NCI-H2196 (cell line): ENCODE results near the gene NOP58.
A peak's percentile ranks its signal among the peaks of the same experiment; 100 is the strongest.
"Not testable (repeated sequence)": the region's sequence is repeated elsewhere in the genome, so short reads cannot be mapped to it uniquely, and the experiment has no call there.

Experiments
- DNase-seq: peaks from one replicate; lab custom pipeline; 2025; ENCODE audit not compliant: unreplicated experiment; lab: John Stamatoyannopoulos, UW

The NOP58 gene

DNA sequence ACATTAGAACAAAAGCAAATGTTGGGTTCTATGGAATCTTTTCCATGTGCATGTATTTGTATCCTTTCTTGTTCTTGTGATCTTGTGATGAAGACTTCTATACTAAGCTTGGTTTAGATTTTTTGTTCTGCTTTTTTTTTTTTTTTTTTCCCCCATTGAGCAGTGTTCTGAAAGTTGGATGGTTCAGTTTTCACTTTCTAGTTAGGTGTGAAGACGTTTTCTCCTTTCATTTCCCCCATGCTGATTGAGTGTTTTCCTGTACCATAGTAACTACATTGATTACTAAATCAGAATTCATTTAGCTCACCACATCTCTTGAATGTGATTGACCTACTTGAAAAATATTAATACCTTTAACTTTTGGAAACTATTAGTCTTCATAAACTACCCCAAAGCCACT is 34.1 kb downstream of the NOP58 start:
- DNase-seq, result no peak

DNA sequence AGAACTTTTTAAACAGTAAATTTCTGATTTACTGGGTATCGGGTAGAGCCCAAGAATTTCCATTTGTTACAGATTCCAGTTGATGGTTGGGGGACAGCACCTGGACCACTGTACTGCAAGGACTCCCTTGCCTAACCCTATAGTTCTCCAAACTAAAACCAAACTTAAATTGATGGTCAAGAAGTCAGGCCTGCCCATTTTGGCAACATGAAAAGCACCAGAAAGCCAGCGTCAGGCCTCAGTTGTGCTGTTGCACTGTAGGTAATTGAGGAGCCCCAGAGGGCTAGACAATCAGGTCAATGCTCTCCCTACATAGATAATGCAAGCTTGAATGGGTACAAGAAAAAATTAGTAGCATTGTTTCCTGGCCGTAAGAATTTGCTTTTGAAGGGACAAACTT is 40.5 kb downstream of the NOP58 start:
- no peak for DNase-seq

DNA sequence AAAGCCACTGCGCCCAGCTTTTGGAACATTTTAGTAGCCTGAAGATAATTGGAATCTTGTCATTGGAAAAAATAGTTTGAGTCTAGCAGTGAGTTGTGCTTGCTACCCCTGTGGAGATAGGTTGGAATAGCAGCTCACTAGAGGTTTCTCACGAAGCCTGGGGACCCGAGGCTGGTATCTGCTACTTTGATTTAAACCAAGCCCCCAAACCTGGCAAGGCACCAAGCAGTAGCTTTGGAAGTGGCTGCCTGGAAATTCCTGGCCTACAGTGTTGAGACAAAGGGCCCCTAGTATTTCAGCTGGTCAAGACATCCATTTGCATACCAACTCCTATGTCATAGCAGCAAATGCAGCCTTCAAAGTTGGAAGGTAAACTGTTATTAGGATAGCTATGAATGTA is 42.1 kb downstream of the NOP58 start:
- no peak for DNase-seq

DNA sequence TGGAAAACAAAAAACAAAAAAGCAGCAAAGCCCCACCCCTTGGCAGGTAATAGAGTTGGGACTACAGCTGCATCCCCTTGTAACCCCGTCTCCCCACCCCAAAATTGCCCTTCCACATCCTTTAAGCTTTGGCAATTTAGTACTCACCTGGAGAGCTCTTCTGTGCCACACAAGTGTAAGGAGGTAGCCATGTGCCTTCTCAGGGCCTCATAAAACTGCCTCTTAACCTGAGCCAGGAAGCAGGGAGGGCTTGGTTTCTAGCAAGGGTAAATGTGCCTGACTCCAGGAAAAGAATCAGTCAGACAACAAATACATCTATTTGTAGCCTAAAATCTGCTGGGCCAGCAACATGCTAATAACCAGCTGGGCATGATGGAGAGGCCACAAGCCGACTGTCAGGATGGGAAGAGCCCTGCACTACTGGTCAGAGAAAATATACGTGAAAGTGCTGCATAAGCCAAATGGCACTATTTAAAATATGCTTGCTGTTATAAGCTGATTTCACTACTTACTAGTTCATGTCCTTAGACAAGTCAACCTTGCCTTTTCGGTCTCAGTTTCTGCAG is 46.3 kb downstream of the NOP58 start:
- DNase-seq, result no peak

DNA sequence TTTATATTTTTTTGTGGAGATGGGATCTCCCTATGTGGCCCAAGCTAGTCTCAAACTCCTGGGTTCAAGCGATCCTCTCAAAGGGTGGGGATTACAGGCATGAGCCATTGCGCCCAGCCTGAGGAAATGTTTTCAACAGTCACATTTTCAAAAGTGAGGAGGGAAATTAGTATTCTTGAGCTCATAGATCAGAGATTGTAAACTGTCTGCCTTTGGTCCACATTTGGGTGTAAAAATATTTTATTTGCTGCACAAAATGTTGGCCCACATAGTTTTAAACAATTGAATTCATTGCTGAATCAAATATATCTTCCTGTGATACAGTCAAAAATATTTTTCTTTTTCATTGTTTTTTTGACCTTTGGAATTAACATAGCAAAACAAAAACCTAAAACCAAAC is 48.6 kb downstream of the NOP58 start:
- DNase-seq, result no peak

DNA sequence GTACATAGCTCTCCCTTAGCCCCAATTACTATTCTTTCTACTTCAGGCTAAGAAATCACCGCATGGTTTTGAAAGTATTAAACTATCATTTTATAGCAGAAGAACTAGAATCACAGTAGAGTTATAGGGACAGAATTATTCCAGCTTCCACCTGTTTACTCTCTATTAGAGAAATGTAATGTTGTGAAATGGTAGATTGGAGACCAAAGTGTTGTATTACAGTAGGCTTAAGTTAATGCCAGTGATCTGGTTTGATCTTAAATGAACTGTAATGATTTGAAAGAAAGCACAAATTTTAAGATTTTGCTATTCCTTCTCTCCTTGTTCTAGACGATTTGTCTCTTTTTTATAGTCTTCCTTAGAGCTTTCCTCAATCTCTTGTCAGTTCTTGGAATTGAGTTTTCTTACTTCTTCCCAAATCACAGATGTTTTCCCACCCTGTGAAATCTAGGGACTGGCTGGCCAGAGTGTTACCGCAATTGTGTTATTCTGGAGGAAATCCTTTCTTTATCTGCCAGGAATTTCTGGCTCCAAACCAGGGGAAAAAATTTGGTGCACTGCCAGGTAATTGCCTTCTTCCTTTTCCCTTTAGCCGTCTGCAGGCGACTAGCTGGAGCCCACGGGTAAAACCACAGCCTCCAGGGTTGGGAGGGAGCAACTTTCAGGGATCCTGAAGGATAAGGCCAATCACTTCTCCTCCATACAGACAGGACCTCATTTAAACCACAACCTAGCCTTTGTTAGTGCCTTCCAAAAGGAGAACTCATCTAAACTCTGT is 51.7 kb downstream of the NOP58 start:
- DNase-seq, result peak; percentile 67

DNA sequence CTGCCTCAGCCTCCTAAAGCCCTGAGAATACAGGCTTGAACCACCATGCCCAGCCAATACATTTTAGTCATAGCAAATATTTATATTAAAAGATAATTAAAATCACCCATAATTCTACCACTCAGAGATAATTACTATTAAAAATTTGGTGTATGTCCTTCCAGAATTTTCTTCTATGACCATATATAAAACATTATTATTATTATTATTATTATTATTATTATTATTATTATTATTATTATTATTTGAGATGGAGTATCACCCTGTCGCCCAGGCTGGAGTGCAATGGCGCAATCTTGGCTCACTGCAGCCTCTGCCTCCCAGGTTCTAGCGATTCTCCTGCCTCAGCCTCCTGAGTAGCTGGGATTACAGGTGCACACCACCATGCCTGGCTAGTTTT is 54.8 kb downstream of the NOP58 start:
- not testable (repeated sequence) for DNase-seq

DNA sequence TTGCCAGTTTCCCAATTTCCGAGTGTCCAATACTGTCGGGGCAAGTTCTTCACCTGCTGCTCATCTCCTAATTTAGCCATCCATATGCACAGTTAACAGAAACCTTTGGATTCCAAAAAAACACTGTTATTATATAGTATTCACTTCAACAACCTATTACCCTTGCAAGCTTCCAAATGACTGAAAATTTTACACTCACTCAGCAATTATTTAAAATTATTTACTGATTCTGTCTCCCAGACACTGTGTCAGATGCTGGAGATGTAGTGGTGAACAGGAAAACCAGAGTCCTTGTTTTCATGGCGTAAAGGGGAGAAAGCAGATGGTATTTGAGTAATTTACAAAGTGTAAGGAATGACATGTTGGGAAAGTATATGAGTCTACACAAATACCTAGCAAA is 56.9 kb downstream of the NOP58 start:
- no peak for DNase-seq

DNA sequence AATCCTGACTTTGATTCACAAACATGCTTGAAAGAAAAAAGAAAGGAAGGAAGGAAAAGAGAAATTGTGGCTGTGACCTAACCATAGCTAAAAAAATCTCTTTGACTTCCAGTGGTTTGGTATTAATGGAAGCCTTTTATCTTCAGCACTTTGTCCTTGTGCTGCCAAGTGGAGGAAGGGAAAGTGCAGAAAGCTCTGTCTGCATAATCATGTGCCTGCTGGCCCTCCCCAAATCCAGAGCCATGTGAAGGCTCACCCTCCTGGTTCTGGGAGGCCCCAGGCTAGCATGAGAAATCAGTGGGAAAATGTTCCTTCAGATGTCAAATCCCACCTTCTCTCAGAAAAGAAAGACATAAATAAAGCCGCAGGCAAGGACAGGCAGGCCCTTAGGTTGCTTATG is 62.3 kb downstream of the NOP58 start:
- no peak for DNase-seq

DNA sequence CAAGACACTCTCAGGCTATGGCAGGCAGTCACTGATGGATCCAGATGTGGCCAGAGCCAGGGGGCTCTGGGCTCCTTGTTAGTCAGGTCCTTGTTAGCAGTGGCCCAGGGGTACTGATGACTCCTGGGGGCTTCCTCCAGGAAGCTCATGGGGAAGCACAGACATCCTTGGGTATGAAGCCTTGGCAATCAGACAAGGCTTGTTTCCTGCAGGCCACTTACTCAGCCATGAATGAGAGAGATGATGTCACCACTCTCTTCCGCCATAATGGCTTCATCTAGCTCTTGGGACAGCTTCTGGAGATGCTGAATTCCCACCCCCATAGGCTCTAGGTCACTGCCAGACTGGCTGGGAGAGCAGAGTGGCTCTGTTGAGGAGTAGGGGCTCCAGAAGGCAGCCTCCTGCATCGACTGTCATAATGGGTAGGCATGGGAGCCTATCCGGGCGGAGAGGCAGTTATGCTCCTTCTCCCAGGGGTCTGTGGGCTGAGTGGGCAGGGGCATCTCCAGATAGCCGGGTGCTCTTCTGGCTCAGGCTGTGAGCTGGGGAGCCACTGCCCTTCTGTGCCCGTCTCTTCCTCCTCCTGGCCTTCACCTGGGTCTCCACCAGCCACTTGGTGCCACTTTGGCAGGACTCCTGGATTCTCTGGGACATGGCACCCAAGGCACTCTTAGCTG is 70.4 kb downstream of the NOP58 start:
- no peak for DNase-seq

DNA sequence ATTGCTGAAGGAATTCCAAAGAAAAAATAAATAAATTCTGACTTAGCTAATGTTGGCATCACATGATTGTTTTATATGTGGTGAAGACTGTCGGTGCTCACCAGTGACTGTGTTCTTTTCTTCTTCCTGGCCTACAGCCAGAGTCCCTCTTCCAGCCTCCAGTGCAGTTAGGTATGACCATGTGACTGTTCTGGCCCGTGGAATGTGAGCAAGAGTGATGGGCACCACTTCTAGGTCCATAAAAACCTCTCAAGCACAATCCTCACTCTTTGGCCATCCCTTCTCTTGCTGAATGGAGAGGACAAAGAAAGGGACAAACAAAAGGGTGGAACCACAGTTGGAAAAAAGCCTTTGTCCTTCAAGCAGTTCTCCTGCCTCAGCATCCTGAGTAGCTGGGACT is 71.6 kb downstream of the NOP58 start:
- no peak for DNase-seq

DNA sequence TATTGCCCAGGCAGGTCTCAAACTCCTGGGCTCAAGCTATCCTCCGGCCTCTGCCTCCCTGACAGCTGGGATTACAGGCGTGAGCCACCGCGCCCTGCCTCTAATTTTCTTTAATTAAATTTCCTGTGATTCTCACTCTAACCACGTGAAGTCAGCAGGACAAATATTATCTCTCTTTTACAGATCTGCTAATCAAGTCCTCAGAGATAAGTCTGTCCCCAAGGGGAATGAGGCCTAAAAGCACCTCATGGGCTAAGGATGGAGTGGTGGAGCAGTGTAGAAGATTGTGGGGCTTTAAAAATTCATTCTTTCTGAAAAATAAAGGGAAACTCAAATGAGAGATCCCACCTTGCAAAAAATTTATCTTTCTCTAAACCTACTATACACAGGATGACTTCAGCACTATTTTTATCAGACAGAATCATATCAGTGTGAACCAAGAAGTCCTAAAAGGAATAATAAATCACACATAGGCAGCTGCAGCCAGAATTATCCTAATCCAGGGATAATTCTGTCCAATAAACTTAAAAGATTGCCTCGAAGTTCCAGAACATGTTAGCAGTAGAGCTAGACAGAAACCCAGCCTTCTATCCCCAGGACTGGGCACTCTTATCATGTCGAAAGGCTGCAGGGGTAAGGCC is 72.3 kb downstream of the NOP58 start:
- no peak for DNase-seq

DNA sequence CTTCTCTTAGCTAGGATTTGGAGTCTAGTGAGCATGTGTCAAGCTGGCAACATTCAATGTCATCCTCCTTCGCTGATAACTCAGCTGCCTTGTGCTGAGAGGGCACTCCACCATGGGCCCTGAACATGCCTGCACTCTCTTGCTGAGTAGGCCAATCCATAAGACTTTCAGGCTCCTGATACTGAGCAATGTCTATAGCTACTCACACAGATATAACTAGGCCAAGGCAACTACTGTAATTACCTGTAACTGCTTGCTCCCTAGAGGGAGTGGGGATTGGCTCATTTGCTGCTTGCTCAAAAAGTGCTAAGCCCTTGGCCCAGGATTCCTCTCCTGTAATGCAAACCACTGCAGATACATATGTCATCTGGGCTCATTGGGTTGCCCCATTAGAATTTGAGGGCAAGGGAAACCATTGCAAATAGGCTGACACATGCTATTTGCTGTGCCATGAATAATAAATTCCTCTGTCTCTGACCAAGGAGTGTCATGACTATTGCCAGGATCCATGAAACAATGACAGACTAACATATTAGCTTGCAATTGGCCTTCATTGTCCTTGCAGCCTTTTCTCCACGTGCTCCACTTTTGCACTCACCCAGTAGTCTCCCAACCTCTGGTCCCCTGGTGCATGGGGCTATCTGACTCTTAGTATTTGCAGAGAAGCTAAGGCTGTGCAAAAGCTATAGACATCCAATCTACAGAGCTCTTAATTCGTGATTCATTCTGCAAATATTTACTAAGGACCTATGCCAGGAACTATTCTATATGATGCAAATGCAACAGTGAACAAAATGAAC is 73.7 kb downstream of the NOP58 start:
- no peak for DNase-seq

DNA sequence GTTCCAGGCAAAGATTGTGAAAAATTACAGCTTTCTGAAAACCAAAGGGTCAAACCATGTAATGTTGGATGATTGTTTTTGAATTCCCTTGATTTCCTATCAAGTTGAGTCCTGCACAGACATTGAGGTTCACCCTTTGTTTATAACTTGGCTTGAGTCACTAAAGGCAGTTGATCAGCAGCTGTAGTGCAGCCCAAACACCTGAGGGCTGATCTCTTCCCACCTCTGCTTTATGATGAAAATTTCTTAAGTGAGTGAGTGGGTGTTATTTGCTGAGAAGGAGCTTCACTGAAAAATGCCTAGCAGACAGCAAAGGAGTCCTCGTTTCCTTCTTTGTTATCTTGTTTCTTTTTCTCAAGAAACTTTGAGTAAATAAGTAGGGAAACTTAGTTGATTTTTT is 78.6 kb downstream of the NOP58 start:
- DNase-seq, result no peak

DNA sequence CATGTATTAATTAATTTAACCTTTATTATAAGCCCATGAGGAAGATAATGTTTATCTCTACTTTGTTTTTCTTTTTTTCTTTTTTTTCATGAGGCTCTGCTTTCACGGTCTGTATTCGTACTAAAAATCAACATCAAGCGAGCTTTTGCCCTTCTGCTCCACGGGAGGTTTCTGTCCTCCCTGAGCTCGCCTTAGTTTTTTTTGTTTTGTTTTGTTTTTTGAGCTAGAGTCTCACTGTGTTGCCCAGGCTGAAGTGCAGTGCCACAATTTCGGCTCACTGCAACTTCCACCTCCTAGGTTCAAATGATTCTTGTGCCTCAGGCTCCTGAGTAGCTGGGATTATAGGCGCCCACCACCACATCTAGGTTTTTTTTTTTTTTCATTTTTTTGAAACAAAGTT is 80.6 kb downstream of the NOP58 start:
- no peak for DNase-seq
